Fibroblast of peridontal ligament (primary cell): ENCODE results near the gene SPSB4.
"Not testable (repeated sequence)": the region's sequence is repeated elsewhere in the genome, so short reads cannot be mapped to it uniquely, and the experiment has no call there.

Experiments used
- DNase-seq: peaks from one replicate; pipeline ENCODE4 v3.0.0-alpha.2; 2010; ENCODE audit errors: extremely low read depth

Gene SPSB4

DNA sequence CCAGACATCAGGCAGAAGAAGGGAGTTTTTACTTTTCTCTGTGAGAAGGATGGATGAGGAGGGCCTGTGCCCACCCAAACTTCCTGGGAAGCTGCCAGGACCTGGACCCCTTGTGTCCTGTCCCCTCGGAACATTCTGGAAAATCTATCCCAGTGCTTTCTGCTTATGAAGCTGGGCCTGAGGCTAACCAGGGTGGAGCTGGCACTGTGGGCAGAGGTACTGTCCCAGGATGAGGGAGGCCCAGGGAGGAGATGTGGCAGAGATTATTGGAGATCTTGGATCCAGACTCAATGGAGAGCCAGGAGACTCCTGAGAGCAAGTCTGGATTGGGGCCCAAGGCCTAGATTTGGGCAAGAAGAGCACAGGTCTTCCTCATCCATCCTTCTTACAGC, 44.4 kb downstream of the SPSB4 start:
- DNase-seq, result no peak

DNA sequence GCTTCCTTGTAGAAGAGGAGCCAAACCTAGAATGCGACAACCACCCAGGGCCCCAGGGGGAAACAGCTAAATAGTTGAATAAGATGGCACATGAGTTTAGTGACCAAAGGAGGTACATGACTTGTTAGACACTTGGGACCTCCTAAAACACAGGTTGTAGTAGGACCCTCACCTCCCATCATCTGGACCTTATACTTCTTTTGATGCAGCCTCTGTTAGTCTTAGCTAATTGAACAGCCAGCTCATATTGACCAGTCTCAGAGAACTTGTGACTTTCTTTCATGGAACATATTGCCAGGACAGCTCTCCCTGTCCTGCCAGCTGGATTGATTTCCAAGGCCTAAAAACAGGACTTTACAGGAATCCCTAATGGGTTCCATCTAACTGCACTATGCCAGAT, 45.0 kb downstream of the SPSB4 start:
- DNase-seq, result no peak

DNA sequence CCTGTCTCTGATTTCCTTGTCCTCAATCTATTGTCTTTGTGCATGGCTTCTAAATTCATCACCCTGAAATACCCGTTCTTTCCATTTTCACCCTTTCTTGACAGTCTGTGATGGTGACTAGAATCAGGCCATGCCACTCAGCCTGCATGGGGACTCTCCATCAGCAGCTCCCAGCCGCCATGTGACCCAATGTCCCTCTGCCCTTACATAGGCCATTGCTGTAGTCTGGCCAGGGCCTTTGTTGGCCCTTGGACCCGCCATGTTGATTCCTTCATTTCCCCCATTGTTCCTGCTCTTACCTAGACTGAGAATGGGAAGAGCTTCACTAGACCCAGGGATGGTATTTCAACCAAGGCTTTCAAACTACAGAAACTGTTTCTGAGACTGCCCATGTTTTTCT, 45.8 kb downstream of the SPSB4 start:
- DNase-seq, result no peak

DNA sequence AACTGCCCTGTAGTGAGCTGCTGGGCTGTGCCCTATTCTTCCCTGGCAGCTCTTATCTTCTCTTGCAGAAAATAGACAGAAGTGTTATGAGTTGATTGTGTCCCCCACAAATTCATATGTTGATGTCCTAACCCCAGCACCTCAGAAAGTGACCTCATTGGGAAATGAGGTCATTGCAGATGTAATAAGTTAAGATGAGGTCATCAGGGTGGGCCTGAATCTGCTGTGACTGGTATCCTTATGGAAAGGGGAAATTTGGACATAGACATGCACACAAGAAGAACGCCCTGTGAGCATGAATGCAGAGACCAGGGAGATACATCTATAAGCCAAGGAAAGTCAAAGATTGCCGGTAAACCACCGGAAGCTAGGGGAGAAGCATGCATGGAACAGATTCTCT, 49.0 kb downstream of the SPSB4 start:
- no peak for DNase-seq

DNA sequence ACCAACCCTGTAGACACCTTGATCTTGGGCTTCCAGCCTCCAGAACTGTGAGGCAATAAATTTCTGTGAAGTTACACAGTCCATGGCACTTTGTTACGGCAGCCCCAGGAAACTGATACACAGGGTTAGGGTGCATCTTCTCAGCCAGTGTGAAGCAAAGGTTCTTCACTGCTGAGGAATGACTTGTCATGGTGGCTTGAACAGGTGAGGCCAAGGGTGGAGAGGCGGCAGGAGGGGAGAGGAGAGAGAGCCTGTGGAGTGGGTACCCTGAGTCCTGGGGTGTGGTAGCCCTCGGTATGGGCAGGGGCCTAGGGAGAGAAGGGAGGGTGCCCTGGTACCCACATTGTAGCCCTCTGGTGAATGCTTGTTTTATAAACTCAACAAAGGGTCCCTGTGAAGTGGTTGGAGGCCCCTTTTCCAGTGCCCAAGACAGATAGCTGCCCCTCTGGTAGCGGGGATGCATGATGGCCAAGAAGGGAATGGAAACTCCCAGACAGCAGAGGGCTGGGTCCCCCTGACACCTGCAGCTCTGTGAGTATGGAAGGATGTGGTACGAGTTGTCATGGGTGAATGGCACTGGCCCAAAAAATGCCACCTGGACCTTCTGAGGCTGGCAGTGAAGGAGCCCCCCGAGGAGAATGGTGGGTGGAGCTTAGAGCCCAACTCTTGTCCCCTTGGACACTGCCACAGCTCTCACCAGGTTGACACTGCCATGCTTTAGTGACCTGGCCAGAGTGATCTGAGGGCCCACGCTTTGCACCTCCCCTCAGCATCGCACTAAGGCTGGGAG, 49.6 kb downstream of the SPSB4 start:
- DNase-seq, result no peak

DNA sequence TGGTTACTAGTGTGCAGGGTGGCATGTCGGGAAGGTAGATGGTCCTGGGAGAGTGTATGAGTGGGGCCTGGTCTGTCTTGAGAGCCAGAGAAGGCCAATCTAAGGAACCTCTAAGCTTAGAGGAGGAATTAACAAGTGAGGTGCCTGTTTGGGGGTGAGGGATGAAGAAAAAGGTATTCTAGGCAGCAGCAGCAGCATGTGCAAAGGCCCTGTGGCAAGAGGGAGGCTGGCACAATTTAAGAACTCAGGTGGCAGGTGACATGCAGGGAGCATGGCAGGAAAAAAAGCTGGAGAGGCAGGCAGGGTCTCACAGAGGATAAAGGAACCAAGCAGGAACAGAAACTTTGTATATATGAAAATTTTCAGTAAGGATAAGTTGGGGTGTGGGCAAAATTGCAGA, 51.2 kb downstream of the SPSB4 start:
- DNase-seq, result no peak

DNA sequence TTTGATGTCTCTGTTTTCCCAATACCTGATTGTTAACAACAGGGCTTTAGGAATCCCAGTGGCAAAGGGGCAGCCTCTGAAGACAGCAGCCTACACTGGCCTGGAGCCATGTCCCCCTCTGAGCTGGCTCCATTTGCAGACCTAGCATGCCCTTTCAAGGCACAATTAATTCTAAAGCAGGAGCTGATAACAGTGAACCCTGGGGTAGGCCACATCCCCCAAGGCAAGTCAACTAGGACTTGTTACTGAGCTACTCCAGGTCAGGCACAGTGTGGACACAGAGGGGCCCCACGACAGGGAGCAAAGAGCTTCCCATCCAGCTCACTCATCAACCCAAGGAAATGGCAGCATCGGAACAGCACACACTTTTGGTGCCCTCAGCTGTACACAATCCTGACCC, 51.9 kb downstream of the SPSB4 start:
- no peak for DNase-seq

DNA sequence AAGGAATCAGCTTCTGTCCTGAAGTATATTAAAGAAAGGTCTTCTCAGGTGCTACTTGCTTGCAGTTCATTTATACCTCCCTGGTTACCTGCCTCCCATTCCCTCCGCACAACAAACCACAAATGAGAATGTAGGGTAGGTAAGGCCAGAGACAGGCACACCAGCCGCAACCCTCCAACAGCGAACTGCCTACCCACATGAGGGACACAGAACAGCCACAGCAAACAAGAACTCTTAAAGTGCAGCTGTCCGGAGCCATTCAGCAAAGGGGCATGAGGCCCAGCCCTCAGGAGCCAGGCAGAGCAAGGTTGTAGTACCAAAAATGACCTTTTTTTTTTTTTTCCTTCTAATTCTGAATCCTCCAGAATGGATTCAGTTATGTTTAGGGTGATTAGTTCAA, 52.4 kb downstream of the SPSB4 start:
- no peak for DNase-seq

DNA sequence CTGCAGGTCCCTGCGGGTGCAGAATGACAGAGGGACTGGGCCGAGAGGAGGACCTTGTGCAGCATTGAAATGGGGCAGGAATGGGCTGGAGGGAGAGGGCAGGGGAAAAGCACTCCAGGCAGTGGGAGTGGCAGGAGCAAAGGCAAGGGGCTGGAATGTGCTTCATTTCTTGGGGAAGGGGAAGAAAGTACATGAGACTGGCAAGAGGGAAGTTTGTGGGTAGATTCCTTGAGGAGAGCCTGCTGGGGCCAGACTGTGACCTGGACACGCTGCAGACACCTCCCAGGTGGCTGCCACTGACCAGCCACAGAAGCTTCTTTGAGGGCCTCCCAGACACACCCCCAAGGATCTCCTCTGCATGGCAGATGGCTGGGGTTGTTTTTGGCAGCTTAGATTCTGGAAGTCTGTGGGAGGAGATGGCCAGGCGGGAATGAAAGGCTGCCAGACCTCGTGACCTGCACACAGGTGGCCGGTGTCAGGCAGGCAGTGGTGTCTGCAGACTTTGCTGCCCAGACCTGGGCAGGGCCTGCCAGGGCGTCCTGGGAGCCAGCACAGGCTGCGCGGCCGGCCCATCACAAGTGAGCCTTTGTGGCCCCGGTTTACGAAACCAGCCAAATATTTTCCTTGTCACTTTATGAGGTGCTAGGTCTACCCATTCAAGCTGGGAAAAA, 53.1 kb downstream of the SPSB4 start:
- DNase-seq, result no peak

DNA sequence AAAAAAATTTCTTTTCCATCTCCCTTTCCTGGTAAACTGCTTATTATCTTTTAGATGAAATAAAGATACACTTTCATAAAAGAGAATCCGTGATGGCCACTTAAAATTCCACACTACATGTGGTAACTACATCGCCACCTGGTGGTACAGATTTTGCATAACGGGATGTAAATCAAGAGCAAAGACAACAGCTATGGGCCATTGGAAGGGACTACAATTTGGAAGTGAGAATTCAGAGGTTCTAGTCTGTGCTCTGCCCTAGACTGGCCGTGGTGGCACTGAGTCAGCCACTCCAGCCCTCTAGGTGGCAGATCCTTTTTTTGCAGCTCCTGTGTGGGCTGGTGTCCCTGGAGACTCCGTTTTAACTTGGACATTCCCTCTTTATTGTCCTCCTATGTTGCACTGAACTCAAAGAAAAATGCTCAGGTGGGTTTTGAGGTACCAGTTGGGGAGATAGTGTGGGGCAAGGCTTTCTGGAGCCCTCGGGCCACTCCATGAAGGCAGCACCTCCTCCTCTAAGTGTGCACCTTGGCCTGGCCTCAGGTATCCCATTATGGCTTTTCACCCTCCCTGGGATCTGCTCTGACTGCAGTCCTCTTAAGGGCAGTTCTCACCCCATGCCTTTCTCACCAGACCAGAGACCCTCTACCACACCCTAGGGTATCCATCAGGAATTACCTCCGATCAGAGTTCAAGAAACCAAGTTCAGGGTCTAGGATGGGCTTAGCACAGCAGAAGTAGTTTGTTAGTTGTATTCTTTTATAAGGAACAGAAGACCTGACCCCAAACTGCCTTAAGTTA, 54.9 kb downstream of the SPSB4 start:
- DNase-seq, result peak; percentile 94

DNA sequence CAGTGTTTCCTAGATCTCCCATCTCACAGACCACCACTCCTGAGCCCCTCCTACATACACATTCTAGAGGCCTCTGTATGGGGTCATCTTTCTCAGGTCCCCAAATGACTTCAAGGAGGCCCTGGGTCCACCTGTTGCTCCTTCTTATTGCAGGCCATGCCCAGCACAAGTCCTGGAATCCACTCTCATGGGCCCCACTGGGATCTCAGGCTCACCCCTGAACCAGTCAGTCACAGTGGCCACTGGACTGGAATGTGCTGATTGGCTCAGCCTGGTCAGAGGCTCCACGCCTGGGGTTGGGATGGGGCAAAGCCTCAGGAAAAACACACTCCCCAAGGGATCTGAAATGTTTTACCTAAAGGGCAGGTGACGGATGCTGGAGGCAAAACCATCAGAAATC, 55.7 kb downstream of the SPSB4 start:
- DNase-seq, result no peak

DNA sequence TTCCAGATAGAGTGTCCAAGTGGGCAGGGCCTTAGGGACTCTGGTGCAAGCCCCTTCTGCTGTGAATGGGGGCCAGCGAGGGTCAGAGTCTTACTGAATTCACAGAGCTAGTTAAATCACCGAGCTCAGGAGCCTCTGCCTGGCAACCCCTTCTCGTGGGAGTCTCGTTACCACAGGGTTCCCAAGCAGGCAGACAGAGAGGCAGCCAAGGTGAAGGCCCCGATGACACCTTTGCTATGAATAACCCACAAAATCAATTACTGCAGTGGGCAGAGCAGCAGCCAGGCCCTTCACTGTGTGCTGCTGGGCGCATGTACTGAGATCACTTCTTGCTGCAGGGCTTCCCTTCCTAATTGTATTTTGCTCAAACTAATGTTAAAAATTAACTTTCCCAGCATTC, 56.9 kb downstream of the SPSB4 start:
- DNase-seq, result no peak

DNA sequence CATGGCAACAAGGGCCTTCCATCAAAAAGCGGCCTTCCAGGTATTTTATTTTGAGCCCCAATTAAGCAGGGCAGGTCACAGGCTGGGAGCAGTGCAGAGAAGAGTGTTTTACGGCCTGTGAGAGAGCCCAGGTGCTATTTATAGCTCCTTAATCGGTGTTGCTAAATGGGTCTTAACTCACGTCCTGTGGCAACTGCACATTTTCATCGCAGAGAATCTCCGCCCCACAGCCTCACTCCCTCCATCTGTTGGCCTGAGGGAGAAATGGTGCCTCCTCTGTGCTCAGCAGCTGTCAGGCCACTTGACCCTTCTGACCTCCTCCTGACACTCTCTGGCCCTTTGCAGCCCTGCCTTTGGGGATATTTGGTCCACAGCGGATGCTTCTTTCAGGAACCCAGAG, 58.6 kb downstream of the SPSB4 start:
- DNase-seq, result no peak

DNA sequence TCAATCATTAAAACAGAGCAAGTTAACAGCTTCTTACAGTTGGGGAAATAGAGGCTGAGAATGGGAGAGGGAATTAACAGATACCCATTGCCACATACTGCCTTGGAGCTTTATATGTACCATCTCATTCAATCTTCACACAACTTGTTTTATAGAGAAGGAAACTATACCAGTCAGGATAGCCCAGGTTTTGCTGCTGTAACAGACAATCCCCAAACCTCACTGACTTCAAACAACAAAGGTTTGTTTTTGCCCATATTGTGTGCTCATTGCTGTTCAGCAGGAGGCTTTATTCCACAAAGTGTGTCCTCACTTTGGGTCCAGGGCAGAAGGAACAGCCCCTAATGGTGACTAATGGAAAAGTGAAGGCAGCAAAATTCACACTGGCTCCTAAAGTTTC, 59.2 kb downstream of the SPSB4 start:
- no peak for DNase-seq

DNA sequence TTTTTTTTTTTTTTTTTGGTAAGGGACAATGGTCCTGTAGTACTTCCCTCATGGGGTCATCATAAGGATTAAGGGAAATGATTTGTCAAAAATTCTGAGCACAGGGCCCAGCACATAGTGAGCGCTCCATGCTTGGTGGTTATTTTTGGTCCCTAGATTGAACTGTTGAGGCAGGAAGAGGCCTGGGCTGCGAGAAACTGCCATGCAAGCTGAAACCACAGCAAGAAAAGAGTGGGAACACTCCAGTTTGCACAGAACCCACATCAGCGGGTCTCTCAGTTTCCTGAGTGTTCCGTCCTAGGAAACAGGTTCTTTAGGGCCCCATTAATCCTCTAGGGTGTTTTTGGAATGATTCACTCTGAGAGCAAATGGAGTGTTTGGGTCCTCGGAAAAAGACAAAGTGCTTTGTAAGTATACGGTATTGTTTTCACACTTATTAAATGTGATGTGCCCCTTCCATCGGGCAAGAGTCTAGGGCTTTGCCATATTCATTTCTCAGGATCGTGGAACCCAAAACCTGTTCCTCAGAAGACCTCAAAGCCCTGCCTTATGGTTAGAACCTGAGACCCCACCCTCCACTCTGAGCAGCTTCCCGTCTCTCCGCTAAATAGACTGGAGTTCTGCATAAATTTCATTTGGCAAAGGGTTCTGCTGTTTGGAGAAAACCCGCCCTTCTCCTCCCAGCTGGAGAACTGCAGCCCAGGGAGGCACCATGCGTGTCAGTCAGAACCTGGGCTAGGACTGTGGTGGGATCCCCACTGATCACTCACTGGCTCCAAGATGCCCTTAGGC, 60.4 kb downstream of the SPSB4 start:
- DNase-seq, result no peak

DNA sequence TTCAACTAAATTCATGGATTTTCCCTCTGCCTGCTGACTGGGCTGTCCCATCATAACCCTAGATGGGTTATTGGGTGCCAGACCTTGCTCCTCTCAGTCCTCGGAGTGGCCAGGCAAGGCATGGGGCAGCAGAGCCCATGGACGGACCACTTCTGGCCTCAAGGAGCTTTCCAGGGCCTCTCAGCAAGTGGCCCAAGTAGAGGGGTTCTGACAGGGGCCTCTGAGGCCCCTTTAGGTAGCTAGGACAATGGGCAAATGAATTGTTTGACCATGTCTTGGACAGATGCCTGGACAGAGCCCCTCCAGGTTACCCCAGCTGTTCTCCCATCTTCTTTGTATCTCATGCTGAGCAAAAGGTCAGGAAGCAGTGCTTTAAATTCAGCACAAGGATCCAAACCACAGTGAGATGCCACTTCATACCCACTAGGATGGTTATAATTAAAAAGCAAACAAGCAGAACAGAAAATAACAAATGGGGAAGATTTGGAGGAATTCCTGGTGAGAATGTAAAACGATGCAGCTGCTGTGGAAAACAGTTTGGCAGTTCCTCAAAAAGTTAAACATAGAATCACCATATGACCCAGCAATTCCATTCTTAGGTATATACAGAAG, 61.6 kb downstream of the SPSB4 start:
- DNase-seq, result no peak

DNA sequence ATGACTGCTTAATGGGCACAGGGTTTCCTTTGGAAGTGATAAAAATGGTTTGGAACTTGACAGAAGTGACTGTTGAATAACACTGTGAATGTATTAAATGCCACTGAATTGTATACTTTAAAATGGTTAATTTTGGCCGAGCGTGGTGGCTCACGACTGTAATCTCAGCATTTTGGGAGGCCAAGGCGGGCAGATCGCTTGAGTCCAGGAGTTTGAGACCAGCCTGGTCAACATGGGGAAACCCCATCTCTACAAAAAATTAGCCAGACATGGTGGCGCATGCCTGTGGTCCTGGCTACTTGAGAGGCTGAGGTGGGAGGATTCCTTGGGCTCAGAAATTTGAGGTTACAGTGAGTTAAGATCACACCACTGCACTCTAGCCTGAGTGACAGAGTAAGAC, 62.5 kb downstream of the SPSB4 start:
- not testable (repeated sequence) for DNase-seq

DNA sequence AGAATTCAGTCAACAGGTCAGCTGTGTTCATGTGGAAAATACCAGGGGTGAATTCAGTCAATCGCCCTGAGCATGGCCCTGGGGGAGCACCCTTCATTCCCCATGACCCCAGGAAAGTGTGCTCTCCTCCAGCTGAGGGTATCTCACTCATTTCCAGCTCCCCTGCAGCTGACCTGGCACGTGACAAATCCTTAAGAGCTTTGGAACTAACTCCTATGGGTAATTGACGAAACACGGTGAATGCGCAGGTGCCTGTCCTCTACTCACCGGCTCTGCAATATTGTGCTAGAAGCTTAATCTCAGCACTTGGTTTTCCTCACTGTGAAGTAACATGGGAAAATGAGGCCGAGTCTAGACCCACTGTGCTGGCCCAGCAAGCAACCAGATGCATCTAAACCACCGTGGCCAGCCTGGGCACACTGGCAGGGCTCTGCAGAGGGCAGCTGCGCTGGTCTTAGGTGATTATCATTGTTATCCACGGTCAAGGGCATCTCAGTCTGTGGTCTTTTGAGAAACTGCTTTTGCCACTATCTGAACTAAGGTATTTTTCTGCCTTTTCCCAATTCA, 63.1 kb downstream of the SPSB4 start:
- DNase-seq, result no peak

DNA sequence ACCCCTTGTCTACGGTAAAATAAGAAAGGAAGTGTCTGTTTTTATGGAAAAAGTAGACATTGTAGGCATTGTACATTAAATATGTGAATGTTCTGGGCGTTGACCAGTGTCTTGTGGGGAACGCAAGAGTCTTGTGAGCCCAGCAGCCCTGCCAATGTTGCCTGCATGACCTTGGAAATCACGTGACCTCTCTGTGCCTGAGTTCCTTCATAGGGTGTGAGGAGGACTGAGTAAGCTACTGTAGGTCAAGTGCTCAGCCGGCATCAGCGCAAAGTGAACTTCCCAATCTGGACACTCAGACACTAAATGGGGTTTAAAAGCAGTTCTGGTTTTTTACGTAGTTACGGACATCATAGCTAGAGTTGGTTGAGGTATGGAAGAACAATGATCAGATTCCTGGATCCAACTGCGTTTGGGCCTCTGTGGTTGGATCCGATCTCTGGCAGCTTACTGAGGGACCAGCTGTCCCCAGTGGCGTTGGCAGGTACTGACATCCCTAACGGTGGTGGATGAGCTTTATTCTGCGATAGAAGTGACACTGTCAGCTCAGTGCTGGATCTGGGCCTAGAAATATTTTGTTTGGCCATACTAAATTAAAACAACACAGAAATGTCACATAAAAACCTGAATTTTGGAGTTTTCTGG, 63.8 kb downstream of the SPSB4 start:
- DNase-seq, result no peak

DNA sequence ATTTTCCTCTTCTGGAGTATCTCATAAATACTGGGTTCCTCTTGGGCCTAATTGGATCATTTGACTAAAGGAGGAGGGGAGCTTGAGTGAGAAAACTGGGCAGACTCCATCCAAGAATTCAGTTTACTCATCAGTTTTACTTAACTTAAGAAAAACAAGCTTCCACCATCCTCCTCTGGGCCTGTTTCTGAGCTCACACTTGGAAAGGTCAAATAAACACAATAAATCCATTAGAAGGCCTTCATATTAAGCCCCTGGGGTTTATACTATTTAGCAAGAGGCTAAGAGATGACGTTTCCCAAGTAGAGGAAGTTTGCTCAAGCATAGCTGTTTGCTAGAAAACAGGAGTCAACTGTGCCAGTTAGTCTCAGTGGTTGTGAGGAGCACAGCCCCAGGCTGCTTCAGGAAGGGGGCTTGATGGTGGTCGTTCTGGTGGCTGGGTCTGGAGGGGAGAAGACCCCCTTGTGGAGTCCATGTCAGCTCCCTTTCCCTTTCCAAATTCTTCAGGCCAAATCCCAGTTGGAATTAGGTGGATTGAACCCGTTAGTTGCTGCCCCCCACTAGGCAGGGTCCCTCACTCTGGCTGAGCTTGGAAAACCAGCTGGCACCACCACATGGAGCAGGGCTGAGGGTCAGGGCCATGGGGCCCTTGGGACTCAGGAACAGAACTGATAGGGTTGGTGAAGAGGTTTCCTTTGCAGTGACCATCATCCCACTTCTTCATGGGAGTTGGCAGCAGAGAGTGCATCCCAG, 64.8 kb downstream of the SPSB4 start:
- DNase-seq, result no peak
